ENCODE measurements around the gene RNF168.

DNA sequence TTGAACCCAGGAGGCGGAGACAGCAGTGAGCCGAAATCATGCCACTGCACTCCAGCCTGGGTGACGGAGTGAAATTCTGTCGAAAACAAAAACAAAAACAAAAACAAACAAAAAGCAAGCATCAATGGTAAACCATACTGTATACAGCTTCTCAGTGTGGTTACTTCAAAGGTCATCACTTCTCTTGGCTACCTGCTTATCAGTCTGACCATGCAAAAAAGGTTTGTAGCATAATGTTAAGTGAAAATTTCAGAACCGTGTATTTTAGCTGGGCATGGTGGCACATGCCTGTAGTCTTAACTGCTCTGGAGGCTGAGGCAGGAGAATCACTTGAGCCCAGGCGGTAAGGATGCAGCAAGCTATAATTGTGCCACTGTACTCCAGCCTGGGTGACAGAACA lies 75.5 kb downstream of the RNF168 start:
- TF ChIP-seq TAF1 (IDR thresholded peaks at IDR 0.05; ENCODE audit: low read depth, low read length) (no peak), SPI1 (IDR thresholded peaks at IDR 0.05; ENCODE audit: low read depth, low read length) (no peak), POLR2A (IDR thresholded peaks at IDR 0.05; ENCODE audit: low read depth, low read length) (no peak), POLR2AphosphoS5 (IDR thresholded peaks at IDR 0.05; ENCODE audit: low read depth, low read length) (no peak), PAX5 (IDR thresholded peaks at IDR 0.05; ENCODE audit: insufficient read depth, low read length, severe bottlenecking) (no peak), POU2F2 (IDR thresholded peaks at IDR 0.05; ENCODE audit: low read depth, low read length) (no peak)
